Choroid plexus epithelial cell (primary cell): ENCODE data around the gene LDB2.

Source experiments
- DNase-seq: peaks from one replicate; pipeline ENCODE4 v3.0.0-alpha.2; 2010; ENCODE audit warnings: low read depth
- H3K4me3 ChIP-seq: 2 replicates; pipeline ENCODE4 v1.5.1; 2011; ENCODE audit warnings: low read depth, mild to moderate bottlenecking, control low read depth, low read length, moderate library complexity
- CTCF ChIP-seq: conservative IDR thresholded peaks from 2 replicates; pipeline ENCODE4 v1.5.1; 2011; ENCODE audit warnings: low read depth, mild to moderate bottlenecking, control low read depth, inconsistent platforms, low read length, moderate library complexity

The LDB2 gene

GRCh38 chr4:16809064-16809463 is 89.4 kb downstream of the LDB2 start:
- TF ChIP-seq CTCF, result no peak
- H3K4me3 ChIP-seq, result no peak overlapping the region
- DNase-seq, result no peak

- no peak overlapping the region for H3K4me3 ChIP-seq
- DNase-seq, result no peak
- TF ChIP-seq CTCF, result no peak
Observed at GRCh38 chr4:16807355-16807754, 91.1 kb downstream of the LDB2 start.

GRCh38 chr4:16804581-16804980 is 93.9 kb downstream of the LDB2 start:
- no peak for TF ChIP-seq CTCF
- no peak overlapping the region for H3K4me3 ChIP-seq
- no peak for DNase-seq

GRCh38 chr4:16802044-16802443 is 96.4 kb downstream of the LDB2 start:
- TF ChIP-seq CTCF, result no peak
- DNase-seq, result no peak
- H3K4me3 ChIP-seq, result no peak overlapping the region

- no peak for DNase-seq
- H3K4me3 ChIP-seq, result no peak overlapping the region
Observed at GRCh38 chr4:16801356-16801755, 97.1 kb downstream of the LDB2 start.

GRCh38 chr4:16794816-16795445 is 103.5 kb downstream of the LDB2 start:
- H3K4me3 ChIP-seq, result no peak overlapping the region
- TF ChIP-seq CTCF, result peak; percentile 98
- peak; percentile 77 for DNase-seq

More at GRCh38 chr4:16801356-16801755, 97.1 kb downstream of the LDB2 start:
- TF ChIP-seq CTCF, result no peak

- no peak for DNase-seq
- TF ChIP-seq CTCF, result no peak
- H3K4me3 ChIP-seq, result no peak overlapping the region
Observed at GRCh38 chr4:16791460-16791859, 107.0 kb downstream of the LDB2 start.
